ENCODE measurements around the gene NEURL1.

DNA sequence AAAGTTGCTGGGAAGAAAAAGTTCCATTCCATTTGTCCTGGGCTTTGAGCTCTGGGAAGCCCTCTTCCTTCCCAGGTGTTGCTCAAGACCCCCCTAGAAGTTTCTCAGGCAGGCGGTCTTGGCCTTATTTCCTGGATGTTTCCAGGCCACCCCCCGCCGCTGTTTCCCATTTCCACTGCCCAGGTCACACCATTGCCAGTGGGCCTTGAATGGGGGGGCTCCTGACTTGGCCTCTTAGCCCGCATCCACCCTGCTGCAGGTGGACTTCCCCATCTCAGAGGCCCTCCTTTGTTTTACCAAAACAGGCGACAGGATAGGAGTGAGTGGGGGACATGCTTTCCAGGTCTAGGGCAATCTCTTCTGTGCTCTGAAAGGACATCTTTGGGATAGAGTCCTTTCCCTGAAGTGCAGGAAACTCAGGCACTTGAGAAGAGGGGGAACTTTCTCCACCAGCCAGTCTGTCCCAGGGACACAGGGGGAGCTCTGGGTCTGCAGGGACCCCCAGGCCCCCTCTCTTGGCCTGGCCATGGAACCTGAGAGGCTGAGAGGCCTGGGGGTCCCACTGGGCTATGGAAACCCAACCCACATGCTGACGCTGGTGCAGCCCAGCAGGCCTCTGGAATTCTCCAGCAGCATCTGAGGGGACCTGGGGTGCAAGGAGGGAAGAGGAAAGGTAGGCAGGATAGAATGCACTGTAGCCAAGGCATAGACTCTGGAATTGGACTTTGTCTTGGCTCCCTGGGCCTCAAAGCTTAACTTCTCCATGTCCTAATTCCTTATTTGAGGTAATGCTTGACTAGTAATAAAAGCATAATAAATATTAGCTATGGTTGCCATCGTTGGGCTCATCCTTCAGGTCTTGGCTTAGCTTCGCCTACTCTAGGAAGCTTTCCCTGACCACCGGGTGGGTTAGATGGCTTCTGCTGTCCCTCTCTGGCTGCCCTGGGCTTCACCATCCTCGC, 17.6 kb downstream of the NEURL1 start:
- no peak for TF ChIP-seq MTA3 (IDR thresholded peaks at IDR 0.05; ENCODE audit: borderline replicate concordance, low read length)
- TF ChIP-seq, protein P1, sequence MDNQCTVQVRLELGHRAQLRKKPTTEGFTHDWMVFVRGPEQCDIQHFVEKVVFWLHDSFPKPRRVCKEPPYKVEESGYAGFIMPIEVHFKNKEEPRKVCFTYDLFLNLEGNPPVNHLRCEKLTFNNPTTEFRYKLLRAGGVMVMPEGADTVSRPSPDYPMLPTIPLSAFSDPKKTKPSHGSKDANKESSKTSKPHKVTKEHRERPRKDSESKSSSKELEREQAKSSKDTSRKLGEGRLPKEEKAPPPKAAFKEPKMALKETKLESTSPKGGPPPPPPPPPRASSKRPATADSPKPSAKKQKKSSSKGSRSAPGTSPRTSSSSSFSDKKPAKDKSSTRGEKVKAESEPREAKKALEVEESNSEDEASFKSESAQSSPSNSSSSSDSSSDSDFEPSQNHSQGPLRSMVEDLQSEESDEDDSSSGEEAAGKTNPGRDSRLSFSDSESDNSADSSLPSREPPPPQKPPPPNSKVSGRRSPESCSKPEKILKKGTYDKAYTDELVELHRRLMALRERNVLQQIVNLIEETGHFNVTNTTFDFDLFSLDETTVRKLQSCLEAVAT (IDR thresholded peaks at IDR 0.05) = no peak
- TF ChIP-seq, protein P2, sequence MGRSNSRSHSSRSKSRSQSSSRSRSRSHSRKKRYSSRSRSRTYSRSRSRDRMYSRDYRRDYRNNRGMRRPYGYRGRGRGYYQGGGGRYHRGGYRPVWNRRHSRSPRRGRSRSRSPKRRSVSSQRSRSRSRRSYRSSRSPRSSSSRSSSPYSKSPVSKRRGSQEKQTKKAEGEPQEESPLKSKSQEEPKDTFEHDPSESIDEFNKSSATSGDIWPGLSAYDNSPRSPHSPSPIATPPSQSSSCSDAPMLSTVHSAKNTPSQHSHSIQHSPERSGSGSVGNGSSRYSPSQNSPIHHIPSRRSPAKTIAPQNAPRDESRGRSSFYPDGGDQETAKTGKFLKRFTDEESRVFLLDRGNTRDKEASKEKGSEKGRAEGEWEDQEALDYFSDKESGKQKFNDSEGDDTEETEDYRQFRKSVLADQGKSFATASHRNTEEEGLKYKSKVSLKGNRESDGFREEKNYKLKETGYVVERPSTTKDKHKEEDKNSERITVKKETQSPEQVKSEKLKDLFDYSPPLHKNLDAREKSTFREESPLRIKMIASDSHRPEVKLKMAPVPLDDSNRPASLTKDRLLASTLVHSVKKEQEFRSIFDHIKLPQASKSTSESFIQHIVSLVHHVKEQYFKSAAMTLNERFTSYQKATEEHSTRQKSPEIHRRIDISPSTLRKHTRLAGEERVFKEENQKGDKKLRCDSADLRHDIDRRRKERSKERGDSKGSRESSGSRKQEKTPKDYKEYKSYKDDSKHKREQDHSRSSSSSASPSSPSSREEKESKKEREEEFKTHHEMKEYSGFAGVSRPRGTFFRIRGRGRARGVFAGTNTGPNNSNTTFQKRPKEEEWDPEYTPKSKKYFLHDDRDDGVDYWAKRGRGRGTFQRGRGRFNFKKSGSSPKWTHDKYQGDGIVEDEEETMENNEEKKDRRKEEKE (IDR thresholded peaks at IDR 0.05) = no peak
- TF ChIP-seq, protein P3, sequence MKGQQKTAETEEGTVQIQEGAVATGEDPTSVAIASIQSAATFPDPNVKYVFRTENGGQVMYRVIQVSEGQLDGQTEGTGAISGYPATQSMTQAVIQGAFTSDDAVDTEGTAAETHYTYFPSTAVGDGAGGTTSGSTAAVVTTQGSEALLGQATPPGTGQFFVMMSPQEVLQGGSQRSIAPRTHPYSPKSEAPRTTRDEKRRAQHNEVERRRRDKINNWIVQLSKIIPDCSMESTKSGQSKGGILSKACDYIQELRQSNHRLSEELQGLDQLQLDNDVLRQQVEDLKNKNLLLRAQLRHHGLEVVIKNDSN (IDR thresholded peaks at IDR 0.05; ENCODE audit: borderline replicate concordance, extremely low read length, insufficient read depth, low read depth, low read length) = no peak
- no peak for TF ChIP-seq ZZZ3 (IDR thresholded peaks at IDR 0.05; ENCODE audit: control insufficient read depth, insufficient read length, low read depth)
- TF ChIP-seq, protein P4, sequence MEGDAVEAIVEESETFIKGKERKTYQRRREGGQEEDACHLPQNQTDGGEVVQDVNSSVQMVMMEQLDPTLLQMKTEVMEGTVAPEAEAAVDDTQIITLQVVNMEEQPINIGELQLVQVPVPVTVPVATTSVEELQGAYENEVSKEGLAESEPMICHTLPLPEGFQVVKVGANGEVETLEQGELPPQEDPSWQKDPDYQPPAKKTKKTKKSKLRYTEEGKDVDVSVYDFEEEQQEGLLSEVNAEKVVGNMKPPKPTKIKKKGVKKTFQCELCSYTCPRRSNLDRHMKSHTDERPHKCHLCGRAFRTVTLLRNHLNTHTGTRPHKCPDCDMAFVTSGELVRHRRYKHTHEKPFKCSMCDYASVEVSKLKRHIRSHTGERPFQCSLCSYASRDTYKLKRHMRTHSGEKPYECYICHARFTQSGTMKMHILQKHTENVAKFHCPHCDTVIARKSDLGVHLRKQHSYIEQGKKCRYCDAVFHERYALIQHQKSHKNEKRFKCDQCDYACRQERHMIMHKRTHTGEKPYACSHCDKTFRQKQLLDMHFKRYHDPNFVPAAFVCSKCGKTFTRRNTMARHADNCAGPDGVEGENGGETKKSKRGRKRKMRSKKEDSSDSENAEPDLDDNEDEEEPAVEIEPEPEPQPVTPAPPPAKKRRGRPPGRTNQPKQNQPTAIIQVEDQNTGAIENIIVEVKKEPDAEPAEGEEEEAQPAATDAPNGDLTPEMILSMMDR (IDR thresholded peaks at IDR 0.05 in 2 of 3, conservative IDR thresholded peaks at IDR 0.05 in 1 of 3; ENCODE audit: control insufficient read depth in 2 of 3, extremely low read depth in 1 of 3, insufficient read depth in 1 of 3, low read depth in 3 of 3, low read length in 3 of 3) = no peak
- TF ChIP-seq HDAC2 (IDR thresholded peaks at IDR 0.05) = no peak
- no peak for TF ChIP-seq CHD4 (IDR thresholded peaks at IDR 0.05)
- no peak for TF ChIP-seq NBN (IDR thresholded peaks at IDR 0.05)
- TF ChIP-seq SRF (IDR thresholded peaks at IDR 0.05; ENCODE audit: low read depth in 2 of 2, low read length in 2 of 2) = no peak
- TF ChIP-seq, protein P5, sequence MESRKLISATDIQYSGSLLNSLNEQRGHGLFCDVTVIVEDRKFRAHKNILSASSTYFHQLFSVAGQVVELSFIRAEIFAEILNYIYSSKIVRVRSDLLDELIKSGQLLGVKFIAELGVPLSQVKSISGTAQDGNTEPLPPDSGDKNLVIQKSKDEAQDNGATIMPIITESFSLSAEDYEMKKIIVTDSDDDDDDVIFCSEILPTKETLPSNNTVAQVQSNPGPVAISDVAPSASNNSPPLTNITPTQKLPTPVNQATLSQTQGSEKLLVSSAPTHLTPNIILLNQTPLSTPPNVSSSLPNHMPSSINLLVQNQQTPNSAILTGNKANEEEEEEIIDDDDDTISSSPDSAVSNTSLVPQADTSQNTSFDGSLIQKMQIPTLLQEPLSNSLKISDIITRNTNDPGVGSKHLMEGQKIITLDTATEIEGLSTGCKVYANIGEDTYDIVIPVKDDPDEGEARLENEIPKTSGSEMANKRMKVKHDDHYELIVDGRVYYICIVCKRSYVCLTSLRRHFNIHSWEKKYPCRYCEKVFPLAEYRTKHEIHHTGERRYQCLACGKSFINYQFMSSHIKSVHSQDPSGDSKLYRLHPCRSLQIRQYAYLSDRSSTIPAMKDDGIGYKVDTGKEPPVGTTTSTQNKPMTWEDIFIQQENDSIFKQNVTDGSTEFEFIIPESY (IDR thresholded peaks at IDR 0.05) = no peak
- TF ChIP-seq SMC3 (IDR thresholded peaks at IDR 0.05; ENCODE audit: borderline replicate concordance, low read length) = no peak
- no peak for TF ChIP-seq HCFC1 (IDR thresholded peaks at IDR 0.05; ENCODE audit: low read length)
- no peak for TF ChIP-seq EZH2 (IDR thresholded peaks at IDR 0.05; ENCODE audit: borderline replicate concordance, control insufficient read depth, low read depth, low read length)

All from GM12878 (cell line).